HG02759 (cell line): ENCODE data around the gene RHOF.
"Not testable (repeated sequence)": the region's sequence is repeated elsewhere in the genome, so short reads cannot be mapped to it uniquely, and the experiment has no call there.

Experiments used
- ATAC-seq: cut with Tn5 transposase; IDR thresholded peaks from one replicate; pipeline ENCODE4 v1.9.1; 2021; ENCODE audit warnings: mild to moderate bottlenecking, moderate library complexity; ENCODE audit not compliant: unreplicated experiment

Gene RHOF

DNA sequence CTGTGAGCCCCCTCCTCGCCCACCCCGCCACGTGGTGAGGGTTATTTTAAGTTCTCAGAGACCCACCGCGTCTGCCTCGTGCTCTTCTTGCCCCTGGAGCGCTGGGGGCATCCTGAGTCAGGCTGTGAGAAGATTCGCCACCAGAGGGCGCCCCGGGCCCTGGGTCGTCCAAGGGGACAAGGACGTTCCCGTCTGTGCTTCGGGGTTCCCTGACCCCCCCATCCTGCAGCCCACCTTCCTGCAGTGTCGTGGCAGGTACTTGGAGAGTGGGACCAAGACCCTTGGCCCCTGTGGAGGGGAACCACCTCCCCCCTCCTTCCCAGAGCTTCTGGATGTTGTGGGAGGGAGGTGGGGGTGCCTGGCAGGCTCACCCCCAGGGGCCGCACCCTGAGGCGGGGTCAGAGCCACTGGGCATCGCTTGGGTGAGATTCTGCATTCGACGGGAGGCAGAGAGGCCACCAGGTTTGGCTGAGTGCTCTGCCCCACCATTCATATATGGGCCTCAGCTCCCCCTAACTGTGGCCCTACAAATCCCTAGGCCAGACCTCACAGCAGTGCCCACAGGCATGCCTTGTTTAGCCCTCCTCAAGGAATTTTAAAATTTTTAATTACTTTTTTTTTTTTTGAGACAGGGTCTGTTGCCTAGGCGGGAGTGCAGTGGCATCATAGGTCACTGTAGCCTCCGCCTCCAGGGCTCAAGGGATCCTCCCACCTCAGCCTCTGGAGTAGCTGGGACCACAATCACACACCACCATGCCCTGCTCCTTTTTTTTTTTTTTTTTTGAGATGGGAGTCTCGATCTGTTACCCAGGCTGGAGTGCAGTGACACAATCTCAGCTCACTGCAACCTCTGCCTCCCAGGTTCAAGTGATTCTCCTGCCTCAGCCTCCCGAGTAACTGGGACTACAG lies 17.0 kb downstream of the RHOF start:
- ATAC-seq: no peak

DNA sequence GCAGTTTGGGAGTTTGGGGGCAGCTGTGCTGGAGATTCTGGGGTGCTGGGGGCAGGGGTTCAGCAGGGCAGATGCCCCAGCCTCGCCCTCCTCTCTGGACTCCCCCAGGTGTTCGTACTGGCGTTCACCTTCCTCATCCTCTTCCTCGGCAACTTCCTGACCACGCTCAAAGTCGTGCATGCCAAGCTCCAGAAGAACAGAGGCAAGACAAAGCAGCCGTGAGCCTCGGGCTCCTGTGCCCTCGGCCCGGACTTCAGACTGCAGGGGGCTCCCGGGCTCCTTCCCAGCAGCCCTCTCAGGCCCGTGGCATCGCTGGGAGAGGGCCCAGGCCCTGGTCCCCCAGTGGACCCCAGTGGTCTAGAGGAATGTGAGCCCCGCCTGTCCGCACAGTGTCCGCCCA lies 18.0 kb downstream of the RHOF start:
- no peak for ATAC-seq

DNA sequence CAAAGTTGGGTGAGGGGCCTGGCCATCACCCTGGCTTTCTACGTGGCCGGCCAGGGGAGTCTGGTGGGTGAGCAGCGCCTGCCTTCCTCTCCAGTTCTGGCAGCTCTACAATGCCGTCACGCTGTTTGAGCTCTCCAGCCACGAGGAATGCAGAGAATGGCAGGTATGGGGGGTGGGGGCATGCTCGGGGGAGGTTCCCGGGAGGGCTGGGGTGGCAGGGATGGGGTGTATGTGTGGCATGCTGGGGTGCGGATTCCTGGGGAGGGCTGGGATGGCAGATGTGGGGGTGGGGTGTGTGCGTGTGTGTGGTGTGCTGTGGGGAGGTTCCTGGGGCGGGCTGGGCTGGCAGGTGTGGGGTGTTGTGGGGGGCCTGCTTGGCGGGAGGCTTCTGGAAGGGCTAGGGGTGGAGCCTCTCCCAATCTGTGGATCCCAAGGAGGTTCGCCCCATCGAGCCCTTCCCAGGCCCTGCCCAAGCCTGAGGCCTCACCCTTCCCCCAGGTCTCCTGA lies 18.5 kb downstream of the RHOF start:
- ATAC-seq: no peak

DNA sequence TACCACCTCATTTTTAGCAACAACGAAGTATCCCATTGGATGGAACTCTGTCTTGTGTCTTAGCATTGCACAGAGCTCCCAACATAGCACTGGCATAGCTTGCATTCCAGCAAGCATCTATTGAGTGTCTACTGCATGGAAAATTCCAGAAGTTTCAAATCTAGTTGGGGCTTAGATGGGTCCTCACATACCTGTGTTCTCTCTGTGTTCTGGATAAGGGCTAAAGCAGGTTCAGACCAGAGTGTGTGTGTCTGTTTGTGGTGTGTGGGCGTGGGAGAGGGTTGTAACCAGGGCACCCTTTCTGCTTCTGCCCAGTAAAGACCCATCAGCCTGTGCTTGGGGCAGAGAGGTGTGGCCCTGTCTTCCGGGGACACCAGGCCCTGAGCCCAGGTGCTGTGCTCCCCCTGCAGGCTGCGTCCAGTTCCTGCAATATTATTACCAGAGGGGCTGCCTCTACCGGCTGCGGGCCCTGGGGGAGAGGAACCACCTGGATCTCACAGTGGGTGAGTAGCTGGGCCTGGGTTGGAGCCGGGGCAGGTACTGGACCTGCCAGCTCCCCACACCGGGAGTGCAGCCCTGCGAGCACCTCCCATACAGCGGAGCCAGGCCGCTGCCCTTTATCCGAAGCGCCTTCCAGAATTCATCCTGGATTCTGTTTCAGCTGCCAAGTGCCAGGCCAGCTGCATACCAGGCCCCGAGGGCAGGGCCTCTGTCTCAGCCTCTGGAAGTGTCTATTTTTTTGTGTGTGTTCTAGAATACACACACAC lies 20.3 kb downstream of the RHOF start:
- peak; percentile 86 for ATAC-seq

- ATAC-seq: no peak
Measured at GRCh38 chr12:121770813-121771625, 22.5 kb downstream of the RHOF start.

GRCh38 chr12:121770388-121770787 lies 23.1 kb downstream of the RHOF start:
- ATAC-seq: no peak

- no peak for ATAC-seq
Measured at GRCh38 chr12:121769831-121770301, 23.6 kb downstream of the RHOF start.

GRCh38 chr12:121769297-121769830 lies 24.1 kb downstream of the RHOF start:
- no peak for ATAC-seq

GRCh38 chr12:121767525-121768016 lies 25.9 kb downstream of the RHOF start:
- no peak for ATAC-seq

DNA sequence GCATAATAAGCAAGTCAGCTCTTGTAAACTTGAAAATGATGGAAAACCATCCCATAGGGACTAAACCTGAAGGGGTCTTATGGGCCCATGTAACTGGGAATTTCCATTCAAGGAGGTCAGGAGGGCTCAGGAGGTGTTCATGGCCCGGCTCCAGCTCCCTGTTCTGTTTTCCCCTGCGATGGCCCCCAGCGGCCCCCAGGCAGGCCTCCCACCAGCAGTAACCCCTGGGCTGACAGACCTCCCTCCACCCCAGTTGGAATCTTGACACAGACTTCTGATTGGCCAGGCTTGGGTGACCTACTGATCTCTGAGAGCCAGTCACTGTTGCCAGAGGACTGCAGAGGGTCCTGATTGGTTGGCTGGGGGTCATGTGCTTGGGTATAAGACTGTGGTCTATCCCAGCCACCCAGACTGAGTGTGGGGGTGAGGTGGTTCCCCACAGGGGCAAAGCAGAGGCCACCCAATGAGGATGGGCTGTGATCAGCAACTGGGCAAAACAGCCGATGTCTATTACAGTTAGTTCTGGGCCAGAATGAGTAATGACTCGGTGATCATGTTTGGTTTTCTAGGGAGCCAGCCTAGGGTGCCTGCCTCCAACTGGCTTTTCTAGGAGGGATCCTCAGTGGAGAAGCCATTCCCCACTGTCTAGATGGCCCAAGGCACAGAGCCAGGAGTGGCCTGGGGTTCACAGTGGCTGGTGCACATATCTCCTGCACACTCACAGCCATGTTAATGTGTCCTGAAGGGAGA lies 27.0 kb downstream of the RHOF start:
- ATAC-seq: no peak

DNA sequence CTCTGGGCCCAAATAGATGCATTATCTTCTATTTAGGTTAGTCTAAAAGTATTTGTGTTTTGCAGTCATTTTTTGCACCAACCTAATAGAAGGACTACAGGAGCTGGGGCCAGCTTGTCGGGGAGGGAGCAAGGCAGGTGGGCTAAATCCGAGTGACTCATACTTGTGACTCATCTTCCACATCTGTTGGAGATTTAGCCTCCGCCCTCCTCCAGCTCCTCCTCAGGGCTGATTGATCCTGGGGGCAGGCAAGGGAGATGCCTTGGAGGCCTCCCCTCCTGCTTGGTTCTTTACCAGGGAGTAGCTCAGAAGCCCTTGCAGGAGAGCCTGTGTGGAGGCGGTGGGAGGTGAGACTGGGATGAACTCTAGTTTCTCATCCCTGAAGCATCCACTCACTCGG lies 27.9 kb downstream of the RHOF start:
- no peak for ATAC-seq

GRCh38 chr12:121764808-121765207 lies 28.7 kb downstream of the RHOF start:
- no peak for ATAC-seq

DNA sequence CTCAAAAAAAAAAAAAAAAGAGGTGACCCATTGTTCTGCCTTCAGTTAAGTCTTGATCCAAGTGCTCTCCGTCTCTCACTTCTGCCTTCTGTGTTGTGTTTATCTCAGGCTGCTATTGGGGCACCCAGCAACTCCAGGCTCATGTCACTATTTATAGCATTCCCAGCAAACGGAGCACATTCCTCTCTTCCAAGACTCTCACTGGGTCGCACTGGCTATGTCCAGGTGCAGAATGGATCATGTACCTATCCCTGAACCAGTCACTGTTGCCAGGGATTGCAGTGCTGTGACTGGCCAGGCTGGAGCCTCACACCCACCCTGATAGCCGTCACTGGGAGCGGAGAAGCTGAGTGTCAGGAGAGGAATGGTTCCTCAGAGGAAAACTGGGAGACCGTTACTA lies 31.2 kb downstream of the RHOF start:
- ATAC-seq: no peak

- ATAC-seq: not testable (repeated sequence)
Measured at GRCh38 chr12:121758536-121758935, 35.0 kb downstream of the RHOF start.

DNA sequence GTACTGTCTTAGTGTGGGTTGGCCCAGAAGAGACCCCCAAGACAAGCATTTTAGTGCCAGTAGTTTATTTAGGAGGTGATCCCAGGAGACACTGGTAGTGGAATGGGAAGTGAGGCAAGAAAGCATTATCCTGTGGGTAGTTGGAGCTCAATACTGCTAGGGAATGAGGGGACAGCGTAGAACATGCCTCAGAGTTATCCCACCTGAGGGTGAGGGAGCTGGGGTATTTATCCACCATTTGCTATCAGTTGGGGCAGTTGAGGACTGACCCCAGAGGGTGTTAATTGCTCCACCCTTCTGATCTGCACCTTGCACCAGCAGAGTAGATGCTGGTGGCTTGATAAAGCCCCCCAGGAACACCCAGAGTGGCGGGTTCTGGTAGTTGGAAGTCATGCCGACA lies 37.9 kb downstream of the RHOF start:
- no peak for ATAC-seq

DNA sequence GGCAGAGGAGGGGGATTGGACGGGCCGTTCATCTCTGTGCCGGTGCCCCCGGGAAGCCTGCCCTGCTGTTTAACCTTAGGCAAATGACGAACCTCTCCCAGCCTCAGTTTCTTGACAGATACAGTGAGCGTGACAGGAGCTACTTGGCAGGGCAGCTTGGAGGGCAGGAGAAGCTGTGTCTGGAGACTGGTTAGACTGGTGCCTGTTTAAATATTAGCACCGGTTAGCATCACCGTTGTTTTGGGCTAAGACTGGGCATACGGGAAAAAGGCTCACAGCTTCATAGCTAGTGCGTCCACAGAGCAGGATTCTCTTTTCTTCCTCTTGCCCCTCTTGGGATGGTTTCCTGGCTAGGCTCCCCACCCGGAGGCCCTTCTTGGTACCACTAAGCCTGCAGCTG lies 38.7 kb downstream of the RHOF start:
- ATAC-seq: no peak

GRCh38 chr12:121753844-121754264 lies 39.6 kb downstream of the RHOF start:
- no peak for ATAC-seq

- no peak for ATAC-seq
Measured at GRCh38 chr12:121751749-121752351, 41.6 kb downstream of the RHOF start.

- no peak for ATAC-seq
Measured at GRCh38 chr12:121751034-121751433, 42.5 kb downstream of the RHOF start.
